Activated T-cell treated with anti-CD3 and anti-CD28 coated beads for 4 hours (primary cell): ENCODE results near the gene MAP4K4.
"Not testable (repeated sequence)": the region's sequence is repeated elsewhere in the genome, so short reads cannot be mapped to it uniquely, and the experiment has no call there.

Source experiments
- DNase-seq: peaks from one replicate; pipeline ENCODE4 v3.0.0-alpha.2; 2020

Gene MAP4K4

GRCh38 chr2:101930847-101931246 lies 233.3 kb downstream of the MAP4K4 start:
- no peak for DNase-seq

- no peak for DNase-seq
Observed at GRCh38 chr2:101931402-101931801, 233.9 kb downstream of the MAP4K4 start.

- not testable (repeated sequence) for DNase-seq
Observed at GRCh38 chr2:101935764-101936163, 238.3 kb downstream of the MAP4K4 start.

GRCh38 chr2:101942851-101943250 lies 245.3 kb downstream of the MAP4K4 start:
- DNase-seq = no peak
